Esophagus squamous epithelium (tissue), 5 donors: ENCODE measurements around the gene PRKAA1. TPM values are rescaled to one million over a fixed set of nuclear protein-coding genes. Genes with fewer than 3 reads are reported as not detected.

Experiments
- DNase-seq: peaks from one replicate; lab custom pipeline; 2025; lab: John Stamatoyannopoulos, UW
- H3K27ac ChIP-seq, 4 donors: fragments of 200-600 bp; sonication (generic); one replicate each; pipeline ENCODE4 v1.5.1; 2016 to 2019; ENCODE audit warnings: mild to moderate bottlenecking in 1 of 4
- H3K27me3 ChIP-seq, 4 donors: fragments of 200-600 bp; sonication (generic); 1 replicate in 3 of 4; 2 replicates in 1 of 4; pipeline versions ENCODE4 v1.5.1 to v1.6.0; 2017 to 2021; ENCODE audit warnings: antibody characterized with exemption in 1 of 4
- H3K36me3 ChIP-seq, 3 donors: fragments of 200-600 bp; sonication (generic); one replicate each; pipeline ENCODE4 v1.5.1; 2016 to 2019
- H3K4me1 ChIP-seq, 3 donors: fragments of 200-600 bp; sonication (generic); one replicate each; pipeline ENCODE4 v1.5.1; 2017 to 2019
- H3K4me3 ChIP-seq, 4 donors: fragments of 200-600 bp; sonication (generic); 1 replicate in 3 of 4; 2 replicates in 1 of 4; pipeline ENCODE4 v1.5.1; 2016 to 2019; ENCODE audit warnings: mild to moderate bottlenecking in 2 of 4, moderate library complexity in 1 of 4
- H3K9me3 ChIP-seq, 3 donors: fragments of 200-600 bp; sonication (generic); one replicate each; pipeline ENCODE4 v1.5.1; 2016 to 2019
- CTCF ChIP-seq, 6 experiments: fragments of 450-650 bp in 4 of 6; fragments of 200-600 bp in 2 of 6; sonication (generic) in 2 of 6; IDR thresholded peaks; one replicate each; pipeline ENCODE4 v1.5.1; 2016 to 2019; ENCODE audit warnings: antibody characterized with exemption in 6 of 6, mild to moderate bottlenecking in 4 of 6, moderate library complexity in 4 of 6
- POLR2A ChIP-seq, 4 donors: fragments of 450-650 bp; IDR thresholded peaks; one replicate each; pipeline ENCODE4 v1.6.1; 2017; ENCODE audit warnings: antibody characterized with exemption in 4 of 4, mild to moderate bottlenecking in 4 of 4, moderate library complexity in 3 of 4
- WGBS, 2 donors: methylation state at CpG; one replicate each; pipeline ENCODE4 v1.1.5; 2018; 5-methylcytosine and 5-hydroxymethylcytosine counted together
- intact Hi-C: fragments of 100-400 bp; cut with DNase I; formaldehyde crosslinking; loops from one replicate; pipeline ENCODE4 v1.15.0; 2022
- total RNA-seq, 4 donors: library from RNA; depleted of rRNA; stranded (reverse); fragments of >200 nt; gene quantifications; one replicate each; pipeline ENCODE4 v1.1.0, GENCODE V29; 2016
- donor health status: DM: yes; HTN: yes; CAD: no.

PRKAA1 gene
- 10 to 100 TPM; 32.0 to 61.9 (median 51.9) TPM for total RNA-seq

GRCh38 chr5:40798012-40798800 is at the start of gene PRKAA1:
PRKAA1 (minus strand) TSS chr5:40798374; CDS start chr5:40798189, 185 bp downstream.
- Histone ChIP-seq H3K9me3 (no peaks in the 10 kb centered on the region), H3K27me3 (no peaks in the 10 kb centered on the region), H3K27ac (peak within 1 kb of the TSS; percentile 92 to 97 (median 94)), H3K4me3 (peak within 1 kb of the TSS; percentile 63 to 100 (median 94)), H3K36me3 (no peaks in the 10 kb centered on the region), H3K4me1 (peaks cover 0 to 49% (median 26%) of the 10 kb centered on the region in 3 donors)
- TF ChIP-seq CTCF (IDR thresholded peaks at IDR 0.05) (peak; percentile 33 to 84 (median 66)), POLR2A (IDR thresholded peaks at IDR 0.05) (peak in 2 of 4 donors; percentile 24 to 63)
- peak; percentile 50 for DNase-seq
- whole genome bisulfite sequencing, 2 donors, result 0% methylated on average over 4 to 8 of the region's 70 CpGs
- intact Hi-C loops, result no loop called here

- Histone ChIP-seq H3K9me3 (no peaks in the 10 kb centered on the region), H3K4me3 (no peak overlapping the region), H3K27ac (no peak overlapping the region), H3K36me3 (peaks cover 0 to 60% (median 4%) of the 10 kb centered on the region in 3 donors), H3K27me3 (no peaks in the 10 kb centered on the region), H3K4me1 (peaks cover 5 to 14% (median 8%) of the 10 kb centered on the region in 3 donors)
- intact Hi-C loops, result no loop called here
- DNase-seq, result no peak
- WGBS, 2 donors, result 87 to 100% methylated on average over 1 of the region's 1 CpG
- TF ChIP-seq POLR2A (IDR thresholded peaks at IDR 0.05), result no peak
- TF ChIP-seq CTCF (IDR thresholded peaks at IDR 0.05), result no peak
Measured at GRCh38 chr5:40847525-40847924, 49.4 kb upstream of the PRKAA1 start.

- no peaks in the 10 kb centered on the region for H3K27me3 ChIP-seq
- H3K36me3 ChIP-seq, result peaks cover 0 to 49% (median 0%) of the 10 kb centered on the region in 3 donors
- TF ChIP-seq CTCF (IDR thresholded peaks at IDR 0.05) (no peak), POLR2A (IDR thresholded peaks at IDR 0.05) (no peak)
- peaks cover 5 to 20% (median 8%) of the 10 kb centered on the region in 3 donors for H3K4me1 ChIP-seq
- no peaks in the 10 kb centered on the region for H3K9me3 ChIP-seq
- WGBS, 2 donors, result 93 to 96% methylated on average over 2 of the region's 2 CpGs
- intact Hi-C loops, result no loop called here
- H3K4me3 ChIP-seq, result no peak overlapping the region
- DNase-seq, result no peak
- H3K27ac ChIP-seq, result no peak overlapping the region
Measured at GRCh38 chr5:40846371-40846770, 48.2 kb upstream of the PRKAA1 start.

- intact Hi-C loops, result no loop called here
- TF ChIP-seq CTCF (IDR thresholded peaks at IDR 0.05), result no peak
- H3K27ac ChIP-seq, result no peak overlapping the region
- WGBS, 2 donors, result 91 to 95% methylated on average over 2 to 4 of the region's 4 CpGs
- no peak for DNase-seq
- no peaks in the 10 kb centered on the region for H3K9me3 ChIP-seq
- H3K4me3 ChIP-seq, result no peak overlapping the region
- peaks cover 0 to 40% (median 0%) of the 10 kb centered on the region in 3 donors for H3K36me3 ChIP-seq
- H3K27me3 ChIP-seq, result no peaks in the 10 kb centered on the region
- H3K4me1 ChIP-seq, result peaks cover 5 to 27% (median 8%) of the 10 kb centered on the region in 3 donors
Measured at GRCh38 chr5:40844565-40844964, 46.4 kb upstream of the PRKAA1 start.

- H3K4me1 ChIP-seq, result peaks cover 5 to 27% (median 8%) of the 10 kb centered on the region in 3 donors
- H3K9me3 ChIP-seq, result no peaks in the 10 kb centered on the region
- H3K4me3 ChIP-seq, result peak overlapping the region; percentile 21 to 71 (median 48)
- 17 to 21% methylated on average over 2 of the region's 2 CpGs for WGBS, 2 donors
- H3K36me3 ChIP-seq, result peaks cover 0 to 32% (median 0%) of the 10 kb centered on the region in 3 donors
- intact Hi-C loops, result no loop called here
- DNase-seq, result no peak
- TF ChIP-seq POLR2A (IDR thresholded peaks at IDR 0.05) (no peak), CTCF (IDR thresholded peaks at IDR 0.05) (no peak)
- H3K27ac ChIP-seq, result peak overlapping the region in 3 of 4 donors; percentile 80 to 90 (median 86)
- H3K27me3 ChIP-seq, result no peaks in the 10 kb centered on the region
Measured at GRCh38 chr5:40842351-40842750, 44.2 kb upstream of the PRKAA1 start.
